ENCODE results near the gene PRR23C.

Gene PRR23C

GRCh38 chr3:139005356-139005993 is 39.2 kb downstream of the PRR23C start:
- no peak for DNase-seq

GRCh38 chr3:138995706-138996105 is 49.0 kb downstream of the PRR23C start:
- DNase-seq, result no peak
